PC-9 (cell line): ENCODE measurements around the gene PDE4D. TPM values are rescaled to one million over a fixed set of nuclear protein-coding genes. Genes with fewer than 3 reads are reported as not detected.

Experiments used
- BruUV-seq: library from RNA; stranded (reverse); fragments of 400-500 nt; replicated peaks from 2 replicates; lab custom pipeline; 2021; lab: Mats Ljungman, UMichigan
- CTCF ChIA-PET: fragments of 300-600 bp; sonication (Branson Sonifier 250); formaldehyde crosslinking; loops from one replicate; lab custom pipeline; 2022; ENCODE audit warnings: antibody characterized with exemption; lab: Charles Lee
- POLR2A ChIA-PET: fragments of 300-600 bp; sonication (Branson Sonifier 250); formaldehyde crosslinking; loops from one replicate; lab custom pipeline; 2022; ENCODE audit warnings: antibody characterized with exemption; ENCODE audit not compliant: unreplicated experiment; lab: Charles Lee
- DNase-seq, 2 experiments: peaks; one replicate each; pipeline versions ENCODE4 v3.0.0 to v3.0.0-alpha.2; 2015 to 2022; ENCODE audit warnings: mixed read lengths in 1 of 2
- H2AFZ ChIP-seq: fragments of 200-600 bp; sonication (generic); 2 replicates; pipeline ENCODE4 v1.8.1; 2017; ENCODE audit warnings: antibody characterized with exemption
- H3F3A ChIP-seq: fragments of 200-600 bp; sonication (generic); 2 replicates; pipeline ENCODE4 v1.8.1; 2017; ENCODE audit warnings: antibody characterized with exemption, mild to moderate bottlenecking, low read depth; ENCODE audit not compliant: insufficient read depth
- H3K27ac ChIP-seq: fragments of 200-600 bp; sonication (generic); 2 replicates; pipeline ENCODE4 v1.6.1; 2016; ENCODE audit warnings: mixed run types
- H3K27me3 ChIP-seq: fragments of 200-600 bp; sonication (generic); 2 replicates; pipeline ENCODE4 v1.6.1; 2016; ENCODE audit warnings: low read depth, mixed run types; ENCODE audit not compliant: insufficient read depth
- H3K36me3 ChIP-seq: fragments of 200-600 bp; sonication (generic); 2 replicates; pipeline ENCODE4 v1.6.1; 2016; ENCODE audit warnings: low read depth, mixed run types
- H3K4me1 ChIP-seq: fragments of 200-600 bp; sonication (generic); replicated peaks from 2 replicates; pipeline ENCODE4 v1.6.1; 2016; ENCODE audit warnings: mixed run types; ENCODE audit not compliant: insufficient read depth
- H3K4me2 ChIP-seq: fragments of 200-600 bp; sonication (generic); 2 replicates; pipeline ENCODE4 v1.6.1; 2017; ENCODE audit warnings: mixed run types
- H3K4me3 ChIP-seq: fragments of 200-600 bp; sonication (generic); 2 replicates; pipeline ENCODE4 v1.6.1; 2016; ENCODE audit warnings: mixed run types
- H3K79me2 ChIP-seq: fragments of 200-600 bp; sonication (generic); 2 replicates; pipeline ENCODE4 v1.6.1; 2017; ENCODE audit warnings: low read depth, mixed run types
- H3K9me2 ChIP-seq: fragments of 200-600 bp; sonication (generic); 2 replicates; pipeline ENCODE4 v1.8.1; 2017; ENCODE audit warnings: mild to moderate bottlenecking; ENCODE audit not compliant: insufficient read depth
- H3K9me3 ChIP-seq: fragments of 200-600 bp; sonication (generic); 2 replicates; pipeline ENCODE4 v1.8.1; 2016; ENCODE audit warnings: low read depth; ENCODE audit not compliant: insufficient read depth
- H4K20me1 ChIP-seq: fragments of 200-600 bp; sonication (generic); 2 replicates; pipeline ENCODE4 v1.8.1; 2017; ENCODE audit not compliant: insufficient read depth
- EZH2 ChIP-seq: fragments of 200-600 bp; sonication (generic); IDR thresholded peaks from 2 replicates; pipeline ENCODE4 v1.8.0; 2017; ENCODE audit warnings: antibody characterized with exemption, low read depth
- intact Hi-C: fragments of 100-400 bp; cut with micrococcal nuclease; formaldehyde crosslinking; loops from one replicate; pipeline ENCODE4 v1.10.0; 2022; ENCODE audit not compliant: unreplicated experiment
- total RNA-seq: library from RNA; stranded (reverse); gene quantifications from 2 replicates; pipeline ENCODE4 v1.2.3, GENCODE V29; 2021
- TF ChIP-seq, protein P1 (sequence below): fragments of 200-600 bp; sonication (generic); conservative IDR thresholded peaks from 2 replicates; pipeline ENCODE4 v1.6.1; 2017; ENCODE audit warnings: mixed run types, antibody characterized with exemption, mild to moderate bottlenecking, moderate library complexity

PDE4D gene
- total RNA-seq, 1 experiment from 2014 or later, result 9.8 TPM

DNA sequence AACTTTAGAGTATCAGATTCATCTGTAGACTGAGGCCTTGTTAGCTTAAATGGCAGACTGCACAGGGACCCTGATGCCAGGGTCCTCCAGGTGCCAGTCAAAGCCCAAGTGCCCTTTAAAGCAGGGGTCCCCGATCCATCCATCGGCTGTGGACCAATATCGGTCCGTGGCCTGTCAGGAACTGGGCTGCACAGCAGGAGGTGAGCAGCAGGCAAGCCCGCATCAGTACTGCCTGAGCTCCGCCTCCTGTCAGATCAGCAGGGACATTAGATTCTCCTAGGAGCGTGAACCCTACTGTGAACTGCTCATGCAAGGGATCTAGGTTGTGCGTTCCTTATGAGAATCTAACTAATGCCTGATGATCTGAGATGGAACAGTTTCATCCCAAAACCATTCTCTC is 907.2 kb downstream of the PDE4D start:
- CTCF ChIA-PET, result no interaction called here
- no peaks in the 10 kb centered on the region for H3F3A ChIP-seq

DNA sequence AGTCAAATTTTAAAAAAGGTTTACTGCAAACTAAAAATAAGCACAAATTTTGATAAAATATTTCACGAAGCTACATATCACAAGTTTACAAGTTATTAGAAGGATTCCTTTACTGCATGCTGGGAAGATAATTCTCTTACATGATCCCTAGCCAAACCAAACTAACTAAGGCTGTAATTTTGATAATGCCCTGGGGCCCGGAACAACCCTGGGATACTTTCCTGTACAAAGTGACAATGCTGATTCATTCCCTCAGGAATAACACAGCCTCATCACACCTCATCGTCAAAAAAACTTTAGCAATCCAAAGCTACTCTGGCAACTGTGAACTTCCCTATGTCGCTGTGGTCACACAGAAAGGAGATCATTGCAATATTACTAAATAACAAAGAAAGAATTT is 907.8 kb downstream of the PDE4D start:
- intact Hi-C loops, result no loop called here
- H3F3A ChIP-seq, result no peaks in the 10 kb centered on the region
- no peak overlapping the region for H3K4me3 ChIP-seq
- no peaks in the 10 kb centered on the region for H4K20me1 ChIP-seq
- H3K36me3 ChIP-seq, result no peaks in the 10 kb centered on the region
- no peaks in the 10 kb centered on the region for H3K27me3 ChIP-seq
- no peaks in the 10 kb centered on the region; the same call in 1 of the 2 replicates for H3K9me3 ChIP-seq
- no peak overlapping the region for H3K27ac ChIP-seq
- no peak overlapping the region for H3K4me2 ChIP-seq
- no peaks in the 10 kb centered on the region for H3K9me2 ChIP-seq
- H3K79me2 ChIP-seq, result no peaks in the 10 kb centered on the region
- no peaks in the 10 kb centered on the region for H3K4me1 ChIP-seq
- POLR2A ChIA-PET, result no interaction called here
- no peak overlapping the region for H2AFZ ChIP-seq
- no peak for TF ChIP-seq EZH2
- TF ChIP-seq, protein P1, sequence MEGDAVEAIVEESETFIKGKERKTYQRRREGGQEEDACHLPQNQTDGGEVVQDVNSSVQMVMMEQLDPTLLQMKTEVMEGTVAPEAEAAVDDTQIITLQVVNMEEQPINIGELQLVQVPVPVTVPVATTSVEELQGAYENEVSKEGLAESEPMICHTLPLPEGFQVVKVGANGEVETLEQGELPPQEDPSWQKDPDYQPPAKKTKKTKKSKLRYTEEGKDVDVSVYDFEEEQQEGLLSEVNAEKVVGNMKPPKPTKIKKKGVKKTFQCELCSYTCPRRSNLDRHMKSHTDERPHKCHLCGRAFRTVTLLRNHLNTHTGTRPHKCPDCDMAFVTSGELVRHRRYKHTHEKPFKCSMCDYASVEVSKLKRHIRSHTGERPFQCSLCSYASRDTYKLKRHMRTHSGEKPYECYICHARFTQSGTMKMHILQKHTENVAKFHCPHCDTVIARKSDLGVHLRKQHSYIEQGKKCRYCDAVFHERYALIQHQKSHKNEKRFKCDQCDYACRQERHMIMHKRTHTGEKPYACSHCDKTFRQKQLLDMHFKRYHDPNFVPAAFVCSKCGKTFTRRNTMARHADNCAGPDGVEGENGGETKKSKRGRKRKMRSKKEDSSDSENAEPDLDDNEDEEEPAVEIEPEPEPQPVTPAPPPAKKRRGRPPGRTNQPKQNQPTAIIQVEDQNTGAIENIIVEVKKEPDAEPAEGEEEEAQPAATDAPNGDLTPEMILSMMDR, result no peak
- DNase-seq, result no peak
- BruUV-seq, result no TSS peak
- CTCF ChIA-PET, result no interaction called here

More for the DNA sequence above, 907.2 kb downstream of the PDE4D start:
- no peaks in the 10 kb centered on the region for H3K79me2 ChIP-seq
- no peaks in the 10 kb centered on the region for H4K20me1 ChIP-seq
- no peak overlapping the region for H2AFZ ChIP-seq
- no peaks in the 10 kb centered on the region for H3K36me3 ChIP-seq
- no peak overlapping the region for H3K4me2 ChIP-seq
- H3K27me3 ChIP-seq, result no peaks in the 10 kb centered on the region
- H3K9me2 ChIP-seq, result no peaks in the 10 kb centered on the region
- no peaks in the 10 kb centered on the region; the same call in 1 of the 2 replicates for H3K9me3 ChIP-seq
- no peaks in the 10 kb centered on the region for H3K4me1 ChIP-seq
- H3K4me3 ChIP-seq, result no peak overlapping the region
- no peak for DNase-seq
- TF ChIP-seq EZH2, result no peak
- TF ChIP-seq, protein P1, result no peak
- intact Hi-C loops, result no loop called here
- no peak overlapping the region for H3K27ac ChIP-seq
- POLR2A ChIA-PET, result no interaction called here
- BruUV-seq, result no TSS peak

DNA sequence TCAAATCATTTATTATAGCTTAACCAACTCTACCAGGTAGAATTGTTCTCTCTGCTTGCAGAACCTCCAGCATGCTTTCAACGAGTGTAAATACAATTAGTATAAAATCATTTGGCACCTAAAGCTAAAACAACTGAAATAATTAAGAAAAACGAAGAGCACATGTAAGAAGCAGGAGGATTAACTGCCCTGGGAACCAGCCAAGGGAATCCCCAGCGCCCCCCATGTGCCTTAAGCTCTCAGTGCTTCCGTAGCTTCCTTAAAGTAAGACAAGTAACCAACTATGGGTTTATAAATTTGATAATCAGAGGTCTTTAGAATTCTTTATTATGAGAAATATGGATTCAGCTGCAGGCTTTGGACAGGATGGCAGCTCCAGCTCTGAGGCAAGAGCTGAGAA is 908.2 kb downstream of the PDE4D start:
- H3K4me3 ChIP-seq, result no peak overlapping the region
- no peak for DNase-seq
- H3K27ac ChIP-seq, result no peak overlapping the region
- no peaks in the 10 kb centered on the region for H3F3A ChIP-seq
- no peaks in the 10 kb centered on the region for H3K36me3 ChIP-seq
- no peak for TF ChIP-seq EZH2
- TF ChIP-seq, protein P1, result no peak
- H3K4me2 ChIP-seq, result no peak overlapping the region
- H3K4me1 ChIP-seq, result no peaks in the 10 kb centered on the region
- H3K27me3 ChIP-seq, result no peaks in the 10 kb centered on the region
- H3K9me3 ChIP-seq, result no peaks in the 10 kb centered on the region; the same call in 1 of the 2 replicates
- H3K9me2 ChIP-seq, result no peaks in the 10 kb centered on the region
- no TSS peak for BruUV-seq
- no peaks in the 10 kb centered on the region for H4K20me1 ChIP-seq
- CTCF ChIA-PET, result no interaction called here
- H3K79me2 ChIP-seq, result no peaks in the 10 kb centered on the region
- POLR2A ChIA-PET, result no interaction called here
- intact Hi-C loops, result no loop called here
- H2AFZ ChIP-seq, result no peak overlapping the region
